Mesenchymal stem cell (in vitro differentiated cells and primary cell): ENCODE measurements around the gene CSTPP1.
"Not testable (repeated sequence)": the region's sequence is repeated elsewhere in the genome, so short reads cannot be mapped to it uniquely, and the experiment has no call there.

ENCODE experiments used
- DNase-seq: peaks from one replicate; pipeline ENCODE4 v3.0.0-alpha.2; 2013
- H2AFZ ChIP-seq: one replicate; pipeline ENCODE4 v1.6.1; 2013; ENCODE audit warnings: low read depth, mild to moderate bottlenecking, control low read depth, inconsistent platforms, low read length, moderate library complexity
- H2AK5ac ChIP-seq: 2 replicates; pipeline ENCODE4 v1.6.1; 2013; ENCODE audit warnings: low read length, moderate library complexity, mild to moderate bottlenecking, inconsistent platforms; ENCODE audit not compliant: severe bottlenecking
- H2BK120ac ChIP-seq: one replicate; pipeline ENCODE4 v1.6.1; 2013; ENCODE audit warnings: low read depth, mild to moderate bottlenecking, inconsistent platforms, low read length, moderate library complexity
- H2BK12ac ChIP-seq, 2 experiments: one replicate each; pipeline ENCODE4 v1.6.1; 2013; ENCODE audit warnings: inconsistent platforms in 2 of 2, low read length in 2 of 2, mild to moderate bottlenecking in 2 of 2, moderate library complexity in 2 of 2, control low read depth in 1 of 2
- H2BK15ac ChIP-seq: one replicate; pipeline ENCODE4 v1.6.1; 2013; ENCODE audit warnings: mild to moderate bottlenecking, low read depth, inconsistent platforms; ENCODE audit not compliant: poor library complexity, severe bottlenecking
- H2BK5ac ChIP-seq: 2 replicates; pipeline ENCODE4 v1.6.1; 2013; ENCODE audit warnings: low read depth, mild to moderate bottlenecking, low read length, control low read depth, inconsistent platforms; ENCODE audit not compliant: poor library complexity, severe bottlenecking
- H3K14ac ChIP-seq, 2 experiments: one replicate each; pipeline ENCODE4 v1.6.1; 2013; ENCODE audit warnings: inconsistent platforms in 2 of 2, low read length in 2 of 2, control low read depth in 1 of 2, mild to moderate bottlenecking in 1 of 2, moderate library complexity in 1 of 2
- H3K18ac ChIP-seq, 2 experiments: one replicate each; pipeline ENCODE4 v1.6.1; 2013; ENCODE audit warnings: inconsistent platforms in 2 of 2, low read length in 2 of 2, control low read depth in 1 of 2, low read depth in 1 of 2, mild to moderate bottlenecking in 1 of 2
- H3K23ac ChIP-seq, 2 experiments: one replicate each; pipeline ENCODE4 v1.6.1; 2013; ENCODE audit warnings: inconsistent platforms in 2 of 2, low read length in 2 of 2, mild to moderate bottlenecking in 2 of 2, moderate library complexity in 2 of 2, control low read depth in 1 of 2
- H3K27ac ChIP-seq: 2 replicates; pipeline ENCODE4 v1.5.1; 2013; ENCODE audit warnings: mild to moderate bottlenecking, moderate library complexity, low read length, control low read depth, inconsistent platforms; ENCODE audit not compliant: poor library complexity, severe bottlenecking
- H3K27me3 ChIP-seq, 2 experiments: 2 replicates each; pipeline versions ENCODE4 v1.6.1 to v1.7.0; 2013; ENCODE audit warnings: low read length in 2 of 2, mild to moderate bottlenecking in 2 of 2, moderate library complexity in 2 of 2, control low read depth in 1 of 2, inconsistent platforms in 1 of 2; ENCODE audit not compliant: control insufficient read depth in 1 of 2, insufficient read depth in 1 of 2
- H3K36me3 ChIP-seq, 2 experiments: 2 replicates each; pipeline versions ENCODE4 v1.6.1 to v1.7.0; 2013; ENCODE audit warnings: low read length in 2 of 2, control low read depth in 1 of 2, inconsistent platforms in 1 of 2, low read depth in 1 of 2, mild to moderate bottlenecking in 1 of 2; ENCODE audit not compliant: insufficient read depth in 2 of 2, control insufficient read depth in 1 of 2
- H3K4ac ChIP-seq, 2 experiments: one replicate each; pipeline ENCODE4 v1.6.1; 2013; ENCODE audit warnings: inconsistent platforms in 2 of 2, low read length in 2 of 2, mild to moderate bottlenecking in 2 of 2, moderate library complexity in 2 of 2, control low read depth in 1 of 2, low read depth in 1 of 2
- H3K4me1 ChIP-seq: 2 replicates; pipeline ENCODE4 v1.6.1; 2013; ENCODE audit warnings: low read depth, low read length, control low read depth; ENCODE audit not compliant: control insufficient read depth, insufficient read depth
- H3K4me2 ChIP-seq: 2 replicates; pipeline ENCODE4 v1.6.1; 2013; ENCODE audit warnings: low read length, mild to moderate bottlenecking, inconsistent platforms; ENCODE audit not compliant: poor library complexity, severe bottlenecking
- H3K4me3 ChIP-seq, 2 experiments: 2 replicates each; pipeline versions ENCODE4 v1.5.1 to v1.7.0; 2013; ENCODE audit warnings: low read length in 2 of 2, mild to moderate bottlenecking in 2 of 2, control low read depth in 1 of 2, low read depth in 1 of 2; ENCODE audit not compliant: insufficient read depth in 1 of 2
- H3K79me1 ChIP-seq: replicated peaks from 2 replicates; pipeline ENCODE4 v1.6.1; 2013; ENCODE audit warnings: mild to moderate bottlenecking, control low read depth, low read length, inconsistent platforms; ENCODE audit not compliant: poor library complexity, severe bottlenecking
- H3K9ac ChIP-seq: 2 replicates; pipeline ENCODE4 v1.7.0; 2013; ENCODE audit warnings: mild to moderate bottlenecking, low read length, moderate library complexity
- H3K9me3 ChIP-seq: 2 replicates; pipeline ENCODE4 v1.7.0; 2013; ENCODE audit warnings: mild to moderate bottlenecking, low read length; ENCODE audit not compliant: control insufficient read depth
- H4K8ac ChIP-seq: one replicate; pipeline ENCODE4 v1.6.1; 2013; ENCODE audit warnings: inconsistent platforms, mild to moderate bottlenecking, low read length, moderate library complexity
- H4K91ac ChIP-seq: one replicate; pipeline ENCODE4 v1.6.1; 2013; ENCODE audit warnings: mild to moderate bottlenecking, low read length, inconsistent platforms
- WGBS: methylation state at CpG from one replicate; pipeline ENCODE4 v1.1.7; 2013; ENCODE audit warnings: mixed read lengths; 5-methylcytosine and 5-hydroxymethylcytosine counted together

CSTPP1 gene

DNA sequence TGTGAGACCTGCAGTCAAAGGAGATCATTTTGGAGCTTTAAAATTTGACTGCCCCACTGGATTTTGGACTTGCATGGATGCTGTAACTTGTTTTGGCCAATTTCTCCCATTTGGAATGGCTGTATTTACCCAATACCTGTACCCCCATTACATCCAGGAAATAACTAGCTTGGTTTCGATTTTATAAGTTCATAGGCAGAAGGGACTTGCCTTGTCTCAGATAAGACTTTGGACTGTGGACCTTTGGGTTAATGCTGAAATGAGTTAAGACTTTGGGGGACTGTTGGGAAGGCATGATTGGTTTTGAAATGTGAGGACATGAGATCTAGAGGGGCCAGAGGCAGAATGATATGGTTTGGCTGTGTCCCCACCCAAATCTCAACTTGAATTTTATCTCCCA, 7.9 kb upstream of the CSTPP1 start:
- not testable (repeated sequence) for H4K8ac ChIP-seq, H3K18ac ChIP-seq, DNase-seq, H4K91ac ChIP-seq, H2BK15ac ChIP-seq, H3K9me3 ChIP-seq, H3K14ac ChIP-seq, H2AK5ac ChIP-seq, H3K79me1 ChIP-seq, H3K36me3 ChIP-seq, H3K9ac ChIP-seq, H3K23ac ChIP-seq, H3K27me3 ChIP-seq, H3K27ac ChIP-seq, H2BK120ac ChIP-seq, H2BK5ac ChIP-seq, H3K4me3 ChIP-seq, H2BK12ac ChIP-seq, H3K4me2 ChIP-seq, H2AFZ ChIP-seq, H3K4me1 ChIP-seq, H3K4ac ChIP-seq
- 50% methylated on average over 1 of the region's 1 CpG for WGBS

DNA sequence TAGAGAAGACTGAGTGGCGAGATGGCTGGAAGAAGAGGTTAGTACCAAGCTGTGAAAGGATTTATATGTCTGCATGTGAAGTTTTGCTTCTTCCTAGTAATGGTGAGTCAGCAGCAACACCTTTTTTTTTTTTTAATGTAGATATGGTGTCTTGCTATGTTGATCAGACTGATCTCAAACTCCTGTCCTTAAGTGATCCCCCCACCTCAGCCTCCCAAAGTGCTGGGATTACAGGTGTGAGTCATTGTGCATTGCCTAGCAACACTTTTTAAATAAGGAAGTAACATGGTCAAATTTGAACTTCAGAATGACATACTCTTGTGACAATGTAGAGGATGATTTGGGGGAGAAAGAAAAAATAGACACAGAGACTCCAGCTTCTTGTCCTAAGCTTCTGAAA, 6.5 kb upstream of the CSTPP1 start:
- H3K27ac ChIP-seq: no peak overlapping the region
- H2BK12ac ChIP-seq: no peak overlapping the region
- no peak overlapping the region for H3K14ac ChIP-seq
- WGBS: 87% methylated on average over 1 of the region's 1 CpG
- H2BK120ac ChIP-seq: no peak overlapping the region
- H2BK5ac ChIP-seq: no peak overlapping the region
- H3K27me3 ChIP-seq: no peaks in the 10 kb centered on the region
- no peak overlapping the region for H2BK15ac ChIP-seq
- H3K4me1 ChIP-seq: no peaks in the 10 kb centered on the region
- no peak overlapping the region for H4K8ac ChIP-seq
- no peaks in the 10 kb centered on the region for H3K9me3 ChIP-seq
- no peaks in the 10 kb centered on the region for H3K36me3 ChIP-seq
- H3K23ac ChIP-seq: no peak overlapping the region
- no peak overlapping the region for H3K18ac ChIP-seq
- H3K79me1 ChIP-seq: no peaks in the 10 kb centered on the region
- H3K4me2 ChIP-seq: no peak overlapping the region
- no peak overlapping the region for H4K91ac ChIP-seq
- DNase-seq: peak; percentile 85
- no peak overlapping the region for H2AK5ac ChIP-seq
- no peak overlapping the region for H2AFZ ChIP-seq
- no peak overlapping the region for H3K4ac ChIP-seq
- H3K4me3 ChIP-seq: no peak overlapping the region
- H3K9ac ChIP-seq: peak overlapping the region; percentile 68

DNA sequence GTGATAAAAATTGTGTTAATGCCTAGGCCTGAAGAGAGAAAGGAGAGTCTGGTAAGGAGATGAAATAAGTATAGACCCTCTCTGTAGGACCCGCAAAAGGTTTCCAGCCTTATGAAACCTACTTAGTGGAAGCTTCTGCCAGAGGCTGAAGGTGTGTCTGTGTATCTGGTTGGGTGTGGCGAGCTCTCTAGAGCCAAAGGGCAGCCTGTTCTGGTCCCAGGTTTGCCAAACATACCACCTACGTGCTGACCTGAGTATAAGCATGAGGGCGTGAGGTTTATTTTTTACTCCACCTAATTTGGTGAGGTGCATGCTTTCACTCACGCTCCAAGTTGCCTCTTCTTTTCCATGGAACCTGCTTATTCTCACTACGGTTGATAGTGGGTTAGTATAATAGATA, 5.6 kb downstream of the CSTPP1 start:
- no peak overlapping the region for H3K4ac ChIP-seq
- H3K79me1 ChIP-seq: peaks cover 16% of the 10 kb centered on the region
- H3K9ac ChIP-seq: no peak overlapping the region
- no peak overlapping the region for H2BK15ac ChIP-seq
- no peak for DNase-seq
- peaks cover 4% of the 10 kb centered on the region for H3K4me1 ChIP-seq
- H4K8ac ChIP-seq: no peak overlapping the region
- H3K23ac ChIP-seq: no peak overlapping the region
- H4K91ac ChIP-seq: no peak overlapping the region
- no peak overlapping the region for H3K4me2 ChIP-seq
- H2AFZ ChIP-seq: no peak overlapping the region
- no peak overlapping the region for H2AK5ac ChIP-seq
- no peak overlapping the region for H2BK120ac ChIP-seq
- WGBS: 100% methylated on average over 4 of the region's 6 CpGs
- no peak overlapping the region for H3K4me3 ChIP-seq
- H3K27me3 ChIP-seq: no peaks in the 10 kb centered on the region
- no peaks in the 10 kb centered on the region for H3K9me3 ChIP-seq
- peaks cover 0 to 14% of the 10 kb centered on the region in 2 experiments for H3K36me3 ChIP-seq
- H3K18ac ChIP-seq: no peak overlapping the region
- no peak overlapping the region for H3K27ac ChIP-seq
- H3K14ac ChIP-seq: no peak overlapping the region
- H2BK5ac ChIP-seq: no peak overlapping the region
- H2BK12ac ChIP-seq: no peak overlapping the region

DNA sequence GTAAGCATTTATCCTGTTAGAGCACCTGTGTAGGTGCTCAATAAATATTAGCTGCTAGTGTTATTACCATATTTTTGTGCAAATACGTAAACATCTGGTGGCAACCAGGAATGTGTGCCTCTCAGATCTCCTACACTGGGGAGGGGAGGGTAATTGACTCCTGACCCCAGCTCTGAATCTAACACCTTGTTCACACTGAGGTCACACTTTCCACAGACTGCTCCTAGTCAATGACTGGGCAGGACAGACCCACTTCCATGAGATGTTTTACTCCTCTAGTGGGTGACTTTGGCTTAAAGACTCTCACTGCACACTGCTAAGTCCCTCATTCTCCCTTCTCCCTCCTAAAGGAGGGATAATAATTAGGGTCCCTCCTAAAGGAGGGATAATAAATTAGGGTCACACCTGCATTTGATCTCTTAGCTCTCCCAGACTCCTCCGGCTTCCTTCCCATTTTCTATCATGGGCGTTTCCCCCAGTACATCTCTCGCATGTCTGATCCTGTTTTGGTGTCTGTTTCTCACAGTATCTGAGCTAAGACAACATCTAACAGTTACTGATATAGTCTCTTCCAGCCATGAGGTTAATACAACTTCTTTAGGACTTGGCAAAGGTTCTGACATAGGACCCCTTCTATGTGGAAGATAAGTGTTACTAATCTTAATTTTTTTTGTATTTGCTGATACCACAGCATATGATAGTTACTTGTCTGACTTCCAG, 8.0 kb downstream of the CSTPP1 start:
- Histone ChIP-seq H2AK5ac (no peak overlapping the region), H3K27me3 (no peaks in the 10 kb centered on the region), H3K9ac (no peak overlapping the region), H3K14ac (no peak overlapping the region), H3K4me3 (no peak overlapping the region), H2BK15ac (no peak overlapping the region), H2BK12ac (no peak overlapping the region), H3K18ac (no peak overlapping the region), H4K8ac (no peak overlapping the region), H3K79me1 (peaks cover 12% of the 10 kb centered on the region), H3K4me1 (peaks cover 2% of the 10 kb centered on the region), H4K91ac (no peak overlapping the region), H2AFZ (no peak overlapping the region), H3K4me2 (no peak overlapping the region), H3K36me3 (peaks cover 0 to 14% of the 10 kb centered on the region in 2 experiments), H3K27ac (no peak overlapping the region), H2BK120ac (no peak overlapping the region), H3K4ac (no peak overlapping the region), H3K9me3 (no peaks in the 10 kb centered on the region), H2BK5ac (no peak overlapping the region), H3K23ac (no peak overlapping the region)
- no peak for DNase-seq
- WGBS: 93% methylated on average over 4 of the region's 4 CpGs
